ENCODE measurements around the gene OR8J1.
"Not testable (repeated sequence)": the region's sequence is repeated elsewhere in the genome, so short reads cannot be mapped to it uniquely, and the experiment has no call there.

Gene OR8J1

GRCh38 chr11:56353991-56354390 is at the start of gene OR8J1:
Gene OR8J1, plus strand, starts transcription at chr11:56354291. Its CDS starts 5,956 bp downstream, at chr11:56360247.
- no peak for DNase-seq (ENCODE audit: low read depth, low spot score)

- no peak for DNase-seq (ENCODE audit: low read depth, low spot score)
Observed at GRCh38 chr11:56307836-56308235, 46.3 kb upstream of the OR8J1 start.

- DNase-seq (ENCODE audit: low read depth, low spot score) = no peak
Observed at GRCh38 chr11:56314844-56315243, 39.2 kb upstream of the OR8J1 start, which contains the start of gene OR8K3. Gene OR8K3, plus strand, starts transcription at chr11:56315144. Its CDS starts 3,163 bp downstream, at chr11:56318307.

- DNase-seq (ENCODE audit: low read depth, low spot score) = no peak
Observed at GRCh38 chr11:56331861-56332491, 22.1 kb upstream of the OR8J1 start.

- no peak for DNase-seq (ENCODE audit: low read depth, low spot score)
Observed at GRCh38 chr11:56333156-56333555, 20.9 kb upstream of the OR8J1 start.

GRCh38 chr11:56340289-56340688 is 13.8 kb upstream of the OR8J1 start:
- no peak for DNase-seq (ENCODE audit: low read depth, low spot score)

- no peak for DNase-seq (ENCODE audit: low read depth, low spot score)
Observed at GRCh38 chr11:56345739-56346138, 8.4 kb upstream of the OR8J1 start, which contains the start of gene OR8K1. Gene OR8K1, plus strand, starts transcription at chr11:56346039. Its CDS starts 0 bp downstream, at chr11:56346039.

- DNase-seq (ENCODE audit: low read depth, low spot score) = no peak
Observed at GRCh38 chr11:56375324-56375723, 21.2 kb downstream of the OR8J1 start, which contains the start of gene OR8U1. Gene OR8U1, plus strand, starts transcription at chr11:56375624. Its CDS starts 0 bp downstream, at chr11:56375624.

GRCh38 chr11:56380120-56380519 is 26.0 kb downstream of the OR8J1 start:
- no peak for DNase-seq (ENCODE audit: low read depth, low spot score)

GRCh38 chr11:56394381-56394780 is 40.3 kb downstream of the OR8J1 start:
- no peak for DNase-seq (ENCODE audit: low read depth, low spot score)

- DNase-seq (ENCODE audit: low read depth, low spot score) = no peak
Observed at GRCh38 chr11:56396047-56396446, 42.0 kb downstream of the OR8J1 start.

GRCh38 chr11:56401858-56402461 is 47.9 kb downstream of the OR8J1 start:
- DNase-seq (ENCODE audit: low read depth, low spot score) = not testable (repeated sequence)

- no peak for DNase-seq (ENCODE audit: low read depth, low spot score)
Observed at GRCh38 chr11:56404393-56404792, 50.3 kb downstream of the OR8J1 start.

GRCh38 chr11:56410801-56411200 is 56.7 kb downstream of the OR8J1 start:
- no peak for DNase-seq (ENCODE audit: low read depth, low spot score)
